Measurements from ENCODE around the gene ALDH3B2.

The ALDH3B2 gene

DNA sequence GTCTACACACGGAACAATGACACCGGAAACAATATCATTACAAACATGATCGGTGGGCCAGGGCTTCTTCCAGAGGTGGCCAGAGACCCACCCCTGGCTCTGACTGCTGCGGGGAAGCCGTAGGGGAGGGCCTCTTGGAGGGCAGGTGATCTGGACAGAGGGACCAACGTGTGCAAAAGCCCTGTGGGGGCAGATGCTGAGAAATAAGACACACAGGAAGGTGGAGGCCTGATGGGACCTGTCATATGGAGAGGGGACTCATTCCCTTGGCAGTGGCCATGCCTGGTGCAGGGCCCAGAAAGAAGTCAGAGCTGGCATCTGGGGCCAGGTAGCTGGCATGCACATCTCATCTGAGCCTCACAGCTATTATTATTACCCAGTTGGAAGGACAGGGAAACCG, 1.1 kb downstream of the ALDH3B2 start:
- H3K36me3 ChIP-seq (replicated peaks): no peaks in the 10 kb centered on the region
- no peak overlapping the region for H3K27ac ChIP-seq
- in situ Hi-C loops (cut with HindIII; ENCODE audit: low pct_ligation_motif_present, low sequenced_read_pairs): no loop called here
- TF ChIP-seq, protein P1, sequence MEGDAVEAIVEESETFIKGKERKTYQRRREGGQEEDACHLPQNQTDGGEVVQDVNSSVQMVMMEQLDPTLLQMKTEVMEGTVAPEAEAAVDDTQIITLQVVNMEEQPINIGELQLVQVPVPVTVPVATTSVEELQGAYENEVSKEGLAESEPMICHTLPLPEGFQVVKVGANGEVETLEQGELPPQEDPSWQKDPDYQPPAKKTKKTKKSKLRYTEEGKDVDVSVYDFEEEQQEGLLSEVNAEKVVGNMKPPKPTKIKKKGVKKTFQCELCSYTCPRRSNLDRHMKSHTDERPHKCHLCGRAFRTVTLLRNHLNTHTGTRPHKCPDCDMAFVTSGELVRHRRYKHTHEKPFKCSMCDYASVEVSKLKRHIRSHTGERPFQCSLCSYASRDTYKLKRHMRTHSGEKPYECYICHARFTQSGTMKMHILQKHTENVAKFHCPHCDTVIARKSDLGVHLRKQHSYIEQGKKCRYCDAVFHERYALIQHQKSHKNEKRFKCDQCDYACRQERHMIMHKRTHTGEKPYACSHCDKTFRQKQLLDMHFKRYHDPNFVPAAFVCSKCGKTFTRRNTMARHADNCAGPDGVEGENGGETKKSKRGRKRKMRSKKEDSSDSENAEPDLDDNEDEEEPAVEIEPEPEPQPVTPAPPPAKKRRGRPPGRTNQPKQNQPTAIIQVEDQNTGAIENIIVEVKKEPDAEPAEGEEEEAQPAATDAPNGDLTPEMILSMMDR (IDR thresholded peaks at IDR 0.05; ENCODE audit: low read depth, low read length, missing control alignments): no peak
- DNase-seq: no peak
- no peaks in the 10 kb centered on the region for H3K27me3 ChIP-seq (replicated peaks)
- no peak overlapping the region for H3K4me3 ChIP-seq (ENCODE audit: low read depth, low read length)

DNA sequence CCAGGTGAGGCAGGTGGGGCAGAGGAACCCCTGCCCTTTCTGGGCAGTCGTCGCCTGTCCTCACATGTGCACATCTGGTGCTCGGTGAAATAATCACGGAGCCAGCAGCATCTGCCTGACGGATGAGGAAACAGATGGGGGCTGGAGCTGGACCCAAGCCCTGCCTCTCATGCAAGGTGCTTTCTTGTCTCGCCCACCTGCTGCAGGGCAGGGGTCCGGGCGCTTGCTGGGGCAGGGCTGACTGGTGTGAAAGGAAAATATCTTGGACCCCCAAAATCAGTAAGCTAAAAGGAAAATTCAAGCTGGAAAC, 3.3 kb downstream of the ALDH3B2 start:
- H3K4me3 ChIP-seq (ENCODE audit: low read depth, low read length): no peak overlapping the region
- no peaks in the 10 kb centered on the region for H3K36me3 ChIP-seq (replicated peaks)
- no peaks in the 10 kb centered on the region for H3K27me3 ChIP-seq (replicated peaks)
- no peak for DNase-seq
- in situ Hi-C loops (cut with HindIII; ENCODE audit: low pct_ligation_motif_present, low sequenced_read_pairs): no loop called here
- no peak overlapping the region for H3K27ac ChIP-seq
- TF ChIP-seq, protein P1 (IDR thresholded peaks at IDR 0.05; ENCODE audit: low read depth, low read length, missing control alignments): no peak

DNA sequence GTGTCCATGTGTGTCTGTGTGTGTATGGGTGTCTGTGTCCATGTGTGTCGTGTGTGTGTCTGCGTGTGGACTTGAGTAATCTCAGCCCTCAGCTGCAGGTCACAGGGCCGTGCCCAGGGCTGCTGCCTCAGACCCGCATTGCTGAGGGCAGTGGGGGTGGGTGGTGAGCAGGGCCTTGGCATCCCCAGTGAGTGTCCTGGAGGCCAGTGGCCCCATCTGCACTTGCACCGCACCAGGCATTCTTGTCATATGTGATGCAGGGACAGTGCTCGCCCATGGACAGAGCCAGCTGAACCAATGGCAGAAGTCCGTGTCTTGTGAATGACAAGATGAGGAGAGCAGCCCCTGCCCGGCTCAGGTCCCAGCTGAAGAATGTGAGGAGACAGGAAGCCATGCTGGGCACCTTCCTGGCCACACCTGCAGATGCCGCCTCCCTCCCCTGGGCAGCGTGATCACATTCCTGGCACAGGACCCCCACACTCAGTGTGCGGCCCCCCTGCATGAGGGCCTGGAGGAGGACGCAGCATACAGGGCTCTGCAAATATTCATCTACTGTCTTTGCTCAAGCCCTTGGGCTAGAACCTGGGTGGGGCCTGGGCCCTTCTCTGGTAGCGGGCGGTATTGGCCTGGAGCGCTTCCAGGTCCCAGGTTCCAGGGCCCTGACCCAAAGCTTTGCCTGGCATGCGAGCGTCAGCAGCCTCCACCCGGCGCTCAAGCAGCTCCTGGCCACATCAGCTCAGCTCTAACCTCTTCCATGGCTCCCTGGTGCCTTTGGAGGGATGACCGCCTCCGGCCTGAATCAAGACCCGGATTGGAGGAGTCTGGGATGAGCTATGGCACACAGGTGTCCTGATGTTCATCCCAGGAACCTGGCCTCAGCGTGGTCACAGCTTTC, 3.9 kb downstream of the ALDH3B2 start:
- no peak for DNase-seq
- no peaks in the 10 kb centered on the region for H3K36me3 ChIP-seq (replicated peaks)
- in situ Hi-C loops (cut with HindIII; ENCODE audit: low pct_ligation_motif_present, low sequenced_read_pairs): no loop called here
- no peak overlapping the region for H3K4me3 ChIP-seq (ENCODE audit: low read depth, low read length)
- H3K27ac ChIP-seq: no peak overlapping the region
- TF ChIP-seq, protein P1 (IDR thresholded peaks at IDR 0.05; ENCODE audit: low read depth, low read length, missing control alignments): no peak
- H3K27me3 ChIP-seq (replicated peaks): no peaks in the 10 kb centered on the region

- in situ Hi-C loops (cut with HindIII; ENCODE audit: low pct_ligation_motif_present, low sequenced_read_pairs): no loop called here
- Histone ChIP-seq H3K36me3 (replicated peaks) (no peaks in the 10 kb centered on the region), H3K27ac (no peak overlapping the region), H3K27me3 (replicated peaks) (no peaks in the 10 kb centered on the region), H3K4me3 (ENCODE audit: low read depth, low read length) (no peak overlapping the region)
- TF ChIP-seq, protein P1 (IDR thresholded peaks at IDR 0.05; ENCODE audit: low read depth, low read length, missing control alignments): no peak
- DNase-seq: no peak
These were observed 6.3 kb downstream of the ALDH3B2 start for GRCh38 chr11:67668192-67668551.

- Histone ChIP-seq H3K4me3 (ENCODE audit: low read depth, low read length) (no peak overlapping the region), H3K27ac (no peak overlapping the region), H3K36me3 (replicated peaks) (no peaks in the 10 kb centered on the region), H3K27me3 (replicated peaks) (no peaks in the 10 kb centered on the region)
- in situ Hi-C loops (cut with HindIII; ENCODE audit: low pct_ligation_motif_present, low sequenced_read_pairs): no loop called here
- TF ChIP-seq, protein P1 (IDR thresholded peaks at IDR 0.05; ENCODE audit: low read depth, low read length, missing control alignments): no peak
- no peak for DNase-seq
These were observed 6.8 kb downstream of the ALDH3B2 start for GRCh38 chr11:67667490-67668191.
